ENCODE data around the gene RUSF1. TPM values are rescaled to one million over a fixed set of nuclear protein-coding genes. Genes with fewer than 3 reads are reported as not detected.

Gene RUSF1
- total RNA-seq, 1 experiment from 2014 or later, result 39.9 TPM

GRCh38 chr16:31477220-31478216 lies 30.7 kb downstream of the RUSF1 start:
- no peaks in the 10 kb centered on the region for H4K20me1 ChIP-seq (ENCODE audit: low read length)
- CTCF ChIA-PET, result no interaction called here

GRCh38 chr16:31476303-31477219 lies 31.6 kb downstream of the RUSF1 start:
- TF ChIP-seq CTCF (conservative IDR thresholded peaks at IDR 0.05; ENCODE audit: low read depth, low read length), result no peak
- TF ChIP-seq EZH2 (IDR thresholded peaks at IDR 0.05; ENCODE audit: low read length, unreplicated experiment), result no peak
- no peak for TF ChIP-seq EZH2phosphoT487 (IDR thresholded peaks at IDR 0.05; ENCODE audit: borderline replicate concordance, low read length)
- ATAC-seq (no peak), DNase-seq (no peak)
- Histone ChIP-seq H4K20me1 (ENCODE audit: low read length) (no peaks in the 10 kb centered on the region), H3K9me2 (replicated peaks; ENCODE audit: low read length) (no peaks in the 10 kb centered on the region), H3K4me3 (ENCODE audit: low read length) (no peak overlapping the region), H3K9ac (ENCODE audit: low read length) (no peak overlapping the region), H3K9me3 (ENCODE audit: low read length) (no peaks in the 10 kb centered on the region), H3K4me2 (ENCODE audit: low read length) (no peak overlapping the region), H2AFZ (ENCODE audit: low read length) (no peak overlapping the region), H3K27me3 (ENCODE audit: low read length) (no peaks in the 10 kb centered on the region), H3K36me3 (ENCODE audit: low read depth, low read length) (no peaks in the 10 kb centered on the region), H3F3A (ENCODE audit: low read length, unreplicated experiment) (no peaks in the 10 kb centered on the region), H3K27ac (ENCODE audit: low read length) (no peak overlapping the region), H3K4me1 (ENCODE audit: insufficient read depth, low read length) (no peaks in the 10 kb centered on the region; the same call in 1 of the 2 replicates), H3K79me2 (ENCODE audit: low read length) (no peaks in the 10 kb centered on the region)
- POLR2A ChIA-PET (ENCODE audit: unreplicated experiment), result no interaction called here
- CTCF ChIA-PET, result no interaction called here
- intact Hi-C loops (cut with micrococcal nuclease), result no loop called here
- BruUV-seq (replicated peaks), result no TSS peak

More at GRCh38 chr16:31477220-31478216, 30.7 kb downstream of the RUSF1 start:
- ATAC-seq, result no peak
- H3K9me3 ChIP-seq (ENCODE audit: low read length), result no peaks in the 10 kb centered on the region
- no peak overlapping the region for H3K9ac ChIP-seq (ENCODE audit: low read length)
- no peaks in the 10 kb centered on the region for H3K4me1 ChIP-seq (ENCODE audit: insufficient read depth, low read length)
- no peaks in the 10 kb centered on the region for H3K9me2 ChIP-seq (replicated peaks; ENCODE audit: low read length)
- H3F3A ChIP-seq (ENCODE audit: low read length, unreplicated experiment), result no peaks in the 10 kb centered on the region
- intact Hi-C loops (cut with micrococcal nuclease), result no loop called here
- POLR2A ChIA-PET (ENCODE audit: unreplicated experiment), result no interaction called here
- DNase-seq, result no peak
- no peaks in the 10 kb centered on the region for H3K36me3 ChIP-seq (ENCODE audit: low read depth, low read length)
- H2AFZ ChIP-seq (ENCODE audit: low read length), result no peak overlapping the region
- H3K79me2 ChIP-seq (ENCODE audit: low read length), result no peaks in the 10 kb centered on the region
- no peak overlapping the region for H3K27ac ChIP-seq (ENCODE audit: low read length)
- H3K4me2 ChIP-seq (ENCODE audit: low read length), result no peak overlapping the region
- no peak for TF ChIP-seq EZH2phosphoT487 (IDR thresholded peaks at IDR 0.05; ENCODE audit: borderline replicate concordance, low read length)
- no peak for TF ChIP-seq EZH2 (IDR thresholded peaks at IDR 0.05; ENCODE audit: low read length, unreplicated experiment)
- TF ChIP-seq CTCF (conservative IDR thresholded peaks at IDR 0.05; ENCODE audit: low read depth, low read length), result no peak
- no peak overlapping the region for H3K4me3 ChIP-seq (ENCODE audit: low read length)
- no TSS peak for BruUV-seq (replicated peaks)
- no peaks in the 10 kb centered on the region for H3K27me3 ChIP-seq (ENCODE audit: low read length)

All from PC-3 (cell line).